CD4-positive, alpha-beta T cell treated with Interleukin-17A for 4 hours (primary cell): ENCODE data around the gene TUT1.
"Not testable (repeated sequence)": the region's sequence is repeated elsewhere in the genome, so short reads cannot be mapped to it uniquely, and the experiment has no call there.

ENCODE experiments used
- DNase-seq: peaks from one replicate; pipeline ENCODE4 v3.0.0-alpha.2; 2020; ENCODE audit warnings: mixed read lengths

The TUT1 gene

DNA sequence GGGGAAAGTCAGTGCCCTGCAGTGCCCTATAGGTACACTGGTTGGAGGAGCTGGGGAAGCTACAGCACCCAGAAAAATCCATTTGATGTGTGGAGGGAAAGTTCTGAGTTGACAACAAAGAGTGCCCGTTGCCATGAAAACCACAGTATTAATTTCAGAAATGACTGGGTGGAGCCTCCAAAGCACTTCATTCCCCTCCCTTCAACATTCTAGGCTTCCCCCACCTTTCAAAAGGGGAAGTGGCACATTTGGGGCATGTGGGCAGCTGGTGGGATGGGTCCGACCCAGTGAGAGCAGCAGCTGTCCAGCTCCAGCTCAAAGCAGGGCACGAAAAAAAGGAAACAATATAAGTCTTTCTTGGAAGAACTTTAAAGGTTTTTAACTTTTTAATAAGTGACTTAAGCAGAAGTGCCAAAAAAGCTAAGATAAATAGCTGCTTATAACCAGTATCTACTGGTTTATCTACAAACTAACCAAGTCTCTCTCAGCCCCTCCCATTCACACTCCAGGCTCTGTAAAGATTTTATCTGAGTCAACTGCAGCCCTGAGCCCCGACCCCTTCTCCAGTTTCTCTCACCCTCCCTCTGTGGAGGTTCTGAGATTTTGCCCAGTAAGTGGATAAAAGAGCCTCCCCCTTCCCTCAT lies 35.7 kb downstream of the TUT1 start:
- DNase-seq: peak; percentile 49

DNA sequence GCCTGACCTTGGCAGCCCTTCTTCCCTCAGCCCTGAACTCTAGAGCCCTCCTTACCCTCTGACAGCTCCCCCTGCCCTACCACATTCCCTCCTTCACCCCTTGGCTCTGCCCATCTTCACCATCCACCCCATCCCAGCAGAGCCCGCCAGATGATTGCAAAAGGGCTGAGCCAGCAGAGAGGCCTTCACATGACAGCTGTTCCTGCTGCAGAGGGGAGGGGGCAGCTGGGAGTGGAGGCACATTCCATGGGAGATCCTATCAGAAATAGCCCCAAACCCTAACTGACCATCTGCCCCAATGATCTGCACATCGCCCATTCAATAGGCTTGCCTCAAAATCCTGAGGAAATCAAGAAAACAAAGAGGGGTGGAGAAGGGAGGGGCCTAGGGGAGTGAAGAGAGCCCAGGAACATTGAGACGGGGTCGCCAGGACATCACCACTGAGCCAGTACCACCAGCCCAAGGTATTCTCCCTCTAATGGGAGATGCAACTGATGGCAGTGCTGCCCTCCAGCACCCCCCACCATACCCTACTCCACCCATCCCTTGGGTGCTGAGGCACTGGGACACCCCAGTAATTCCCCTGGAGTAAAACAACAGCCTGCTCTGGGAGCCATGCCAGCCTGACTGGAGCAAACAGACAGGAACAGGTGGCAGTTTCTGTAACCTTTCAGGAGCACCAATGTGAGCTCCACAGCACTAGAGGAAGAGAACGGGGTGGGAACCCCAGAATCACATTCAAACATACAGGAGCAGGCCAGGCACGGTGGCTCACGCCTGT lies 36.7 kb downstream of the TUT1 start:
- no peak for DNase-seq

DNA sequence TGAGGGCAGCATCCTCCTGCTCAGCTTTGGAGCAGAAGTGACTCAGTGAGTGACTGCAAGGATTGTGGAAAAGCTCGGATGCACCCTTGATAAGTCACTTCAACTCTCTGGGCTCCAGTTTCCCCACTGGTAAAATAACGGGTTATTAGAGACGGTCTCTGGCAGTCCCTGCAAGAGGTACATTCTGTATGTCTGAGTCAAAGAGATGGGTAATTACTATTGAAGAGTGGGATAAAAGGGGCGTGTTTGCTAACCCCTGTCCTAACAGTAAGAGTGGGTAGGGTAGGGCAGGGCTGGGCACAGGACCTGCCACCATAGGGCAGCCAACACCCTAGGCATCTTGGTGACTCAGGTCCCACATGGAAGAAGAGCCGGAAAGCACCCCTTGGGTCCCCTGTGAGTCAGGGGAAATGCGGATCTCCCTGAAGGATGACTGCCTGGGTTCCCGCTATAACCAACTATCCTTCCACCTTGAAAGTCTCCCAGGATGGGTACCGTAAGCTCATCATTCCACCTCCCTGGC lies 37.4 kb downstream of the TUT1 start:
- DNase-seq: no peak

DNA sequence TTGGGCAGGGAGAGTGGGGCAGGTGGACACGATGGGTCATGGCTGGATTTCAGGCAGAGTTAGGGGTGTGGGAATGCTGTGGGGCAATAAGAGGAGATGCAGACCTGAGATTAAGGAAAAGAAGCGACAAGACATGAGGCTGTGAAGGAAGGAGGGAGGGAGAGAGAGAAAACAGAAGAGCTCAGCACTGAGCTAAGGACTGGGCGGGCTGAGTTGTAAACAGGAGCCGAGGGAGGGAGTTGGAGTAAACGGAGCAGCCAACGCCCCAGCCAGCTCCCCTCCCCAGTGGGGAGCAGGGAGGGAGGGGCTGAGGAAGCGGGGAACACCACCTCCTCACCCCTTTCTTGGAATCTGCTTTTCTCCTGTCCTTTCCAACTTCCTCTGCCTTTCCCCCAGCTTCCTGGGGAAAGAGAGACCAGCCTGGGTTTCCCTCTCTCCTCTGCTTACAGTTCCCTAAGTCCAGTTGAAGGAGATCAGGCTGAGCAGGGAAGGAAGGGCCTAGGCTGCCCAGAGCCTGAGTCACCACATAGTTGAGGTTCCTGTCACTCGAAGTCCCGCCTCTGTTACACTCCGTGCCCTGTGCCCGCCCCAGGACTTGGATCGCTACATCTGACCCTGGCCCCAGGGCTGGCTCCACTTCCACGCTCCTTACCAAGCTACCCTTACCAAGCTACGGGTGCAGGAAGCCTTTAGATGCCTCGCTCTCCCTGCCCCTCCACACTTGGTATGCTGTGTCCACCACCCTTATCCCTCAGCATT lies 38.1 kb downstream of the TUT1 start:
- DNase-seq: peak; percentile 76

DNA sequence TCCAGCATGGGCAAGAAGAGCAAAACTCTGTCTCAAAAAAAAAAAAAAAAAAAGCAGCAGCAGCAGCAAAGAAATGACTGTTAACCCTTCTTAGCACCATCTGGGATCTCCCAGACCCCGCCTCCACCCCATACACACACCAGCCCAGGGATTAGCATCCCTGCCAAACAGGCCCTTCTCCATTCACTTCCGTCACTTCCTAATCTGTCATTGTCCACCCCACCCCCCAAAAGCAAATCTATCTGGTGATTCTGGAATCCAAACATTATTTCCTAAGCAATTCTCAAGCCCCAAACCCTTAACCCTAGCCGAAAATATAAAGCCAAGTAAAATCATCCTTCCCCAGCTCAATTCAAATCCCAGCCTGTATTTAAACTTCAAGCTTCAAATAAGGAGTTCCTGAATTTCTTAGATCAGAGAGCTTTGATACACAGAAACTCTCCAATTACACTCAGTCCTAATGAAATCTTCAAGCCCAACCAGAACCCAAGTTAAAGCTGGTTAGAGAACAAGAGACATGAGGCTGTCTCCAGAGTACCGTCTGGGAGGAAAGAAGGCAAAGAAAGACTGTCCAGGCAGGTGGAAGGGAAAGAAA lies 38.7 kb downstream of the TUT1 start:
- DNase-seq: no peak

DNA sequence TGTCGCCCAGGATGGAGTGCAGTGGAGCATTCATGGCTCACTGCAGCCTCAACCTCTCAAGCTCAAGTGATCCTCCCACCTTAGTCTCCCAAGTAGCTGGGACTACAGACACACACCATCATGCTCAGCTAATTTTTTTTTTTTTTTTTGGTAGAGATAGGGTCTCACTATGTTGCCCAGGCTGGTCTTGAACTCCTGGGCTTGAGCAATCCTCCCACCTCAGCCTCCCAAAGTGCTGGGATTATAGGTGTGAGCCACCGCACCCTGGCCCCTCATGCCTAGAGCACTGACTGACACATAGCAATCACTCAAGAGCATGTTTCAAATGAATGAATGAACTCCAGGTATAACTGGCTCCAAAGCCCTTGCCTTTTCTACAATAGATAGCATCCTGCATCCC lies 40.8 kb downstream of the TUT1 start:
- DNase-seq: not testable (repeated sequence)

DNA sequence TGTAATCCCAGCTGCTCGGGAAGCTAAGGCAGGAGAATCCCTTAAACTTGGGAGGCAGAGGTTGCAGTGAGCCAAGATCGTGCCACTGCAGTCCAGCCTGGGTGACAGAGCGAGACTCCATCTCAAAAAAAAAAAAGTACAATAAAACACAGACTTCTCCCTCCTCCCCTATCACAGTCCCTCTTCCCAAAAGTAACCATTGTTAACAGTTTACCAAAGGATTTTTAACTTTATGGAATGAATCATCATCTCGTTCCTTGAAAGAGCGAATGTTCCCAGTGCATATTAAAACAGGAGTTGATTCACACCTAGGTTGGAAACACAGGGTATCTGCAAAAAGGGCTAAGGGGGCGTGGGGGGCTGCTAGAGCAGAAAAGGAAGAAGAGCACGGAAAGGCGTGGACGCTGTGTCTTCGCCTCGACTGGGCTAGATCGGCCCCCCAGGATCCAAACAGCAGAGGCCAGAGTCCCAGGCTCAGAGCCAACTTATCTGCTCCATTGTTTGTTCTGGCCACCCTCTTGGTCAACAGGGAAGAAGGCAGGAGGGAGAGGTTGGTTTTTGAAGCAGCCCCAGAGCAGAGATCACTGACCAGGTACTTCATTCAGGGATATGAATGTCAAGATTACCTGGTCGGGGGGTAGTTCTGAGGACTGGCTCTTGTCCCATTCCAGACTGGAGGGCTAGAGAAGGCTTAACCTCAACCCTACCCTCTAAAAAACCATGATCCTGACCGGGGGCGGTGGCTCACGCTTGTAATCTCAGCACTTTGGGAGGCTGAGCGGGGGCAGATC lies 42.6 kb downstream of the TUT1 start:
- no peak for DNase-seq

DNA sequence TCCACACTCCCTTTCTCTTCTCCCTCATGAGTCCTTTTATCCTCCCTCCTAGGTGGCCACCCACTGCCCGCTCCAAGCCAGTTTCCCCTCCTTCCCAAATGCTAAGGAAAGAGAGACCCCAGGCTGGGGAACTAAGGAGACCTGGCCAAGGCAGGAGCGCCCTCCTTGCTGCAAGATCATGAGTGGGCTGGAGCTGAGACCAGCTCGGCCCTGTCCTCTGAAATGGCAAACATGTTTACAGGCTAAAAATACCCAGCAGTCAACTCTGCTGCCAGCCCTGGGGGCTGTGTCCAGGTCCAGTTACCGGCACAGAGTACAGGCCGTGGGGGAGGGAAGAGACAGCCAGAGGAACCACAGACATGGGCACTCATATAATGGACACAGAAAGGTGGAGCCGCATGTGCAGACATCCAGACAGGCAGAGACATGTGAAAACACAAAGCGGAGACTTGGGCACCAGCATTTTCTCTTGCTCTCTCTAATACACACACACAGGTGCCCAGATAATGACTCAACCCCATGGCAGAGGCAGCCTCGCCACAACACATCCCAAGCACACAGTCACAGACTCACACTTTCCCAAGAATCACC lies 43.5 kb downstream of the TUT1 start:
- DNase-seq: peak; percentile 42

DNA sequence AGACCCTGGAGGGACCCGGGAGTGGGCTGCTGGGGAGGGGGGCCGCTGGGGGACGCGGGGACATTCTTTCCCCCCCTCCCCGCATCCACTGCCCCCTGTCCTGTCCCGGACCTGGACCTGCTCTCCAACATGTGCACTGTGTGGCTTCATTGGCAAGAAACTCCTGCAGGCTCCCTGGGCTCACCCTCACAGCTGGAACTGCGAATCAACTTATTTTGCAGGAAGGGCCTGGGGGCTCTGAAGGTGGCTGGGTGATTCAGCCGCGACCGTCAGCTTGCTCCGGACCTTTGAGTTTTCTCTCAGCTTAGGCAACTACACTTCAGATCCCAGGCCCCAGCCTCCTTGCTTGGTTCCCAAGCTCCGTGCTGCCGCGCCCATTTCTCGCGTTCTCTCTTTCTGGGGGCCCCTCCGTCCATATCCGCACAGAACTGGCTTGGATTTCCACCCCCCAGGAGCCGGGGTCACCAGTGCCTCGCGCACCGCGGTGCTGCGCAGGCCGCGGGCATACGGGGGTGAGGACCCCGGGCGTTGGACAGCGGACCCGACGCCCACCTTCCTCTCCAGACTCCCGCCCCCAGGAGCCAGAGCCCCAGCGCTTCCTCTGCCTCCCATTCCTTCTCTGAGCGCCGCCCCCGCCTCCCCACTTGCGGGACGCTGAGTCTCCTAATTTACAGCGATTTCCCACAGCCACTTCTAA lies 44.2 kb downstream of the TUT1 start:
- DNase-seq: no peak

DNA sequence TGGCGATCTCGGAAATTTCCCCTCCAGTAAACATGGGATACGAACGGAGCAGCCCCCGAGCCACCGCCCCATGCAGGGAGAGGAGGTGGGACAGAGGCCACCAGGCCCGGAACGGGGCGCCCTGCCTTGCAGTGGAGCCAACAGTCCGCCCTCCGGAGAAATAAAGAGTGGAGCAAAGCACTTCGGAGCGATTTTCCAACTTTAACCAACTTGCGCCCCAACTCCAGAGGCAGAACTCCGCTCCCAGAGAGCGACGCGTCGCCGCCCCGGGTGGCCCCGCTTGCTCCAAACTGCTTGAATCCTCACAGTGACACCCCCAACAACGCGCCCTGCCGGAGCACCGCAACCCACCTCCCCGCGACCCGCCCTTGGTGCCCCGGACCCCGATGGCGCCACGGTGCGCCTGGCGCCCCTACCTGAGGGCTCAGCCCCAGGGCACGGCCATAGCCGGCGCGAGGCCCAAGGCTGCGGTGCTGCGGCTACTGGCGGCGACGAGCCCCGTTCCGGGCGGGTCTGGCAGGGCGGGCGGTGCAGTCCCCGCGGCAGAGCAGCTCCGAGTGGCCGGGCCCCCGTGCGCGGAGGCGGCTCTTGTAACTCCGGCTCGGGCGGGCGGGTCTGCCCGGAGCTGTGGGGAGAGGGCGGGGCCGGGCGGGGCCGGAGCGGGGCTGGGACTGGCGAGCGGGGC lies 44.9 kb downstream of the TUT1 start, which contains the start of gene AHNAK:
TSS of gene AHNAK (minus strand) at position 563 of the 685 bp plus-strand sequence. CDS start 10,708 bp downstream, outside the sequence.
- DNase-seq: peak; percentile 76

DNA sequence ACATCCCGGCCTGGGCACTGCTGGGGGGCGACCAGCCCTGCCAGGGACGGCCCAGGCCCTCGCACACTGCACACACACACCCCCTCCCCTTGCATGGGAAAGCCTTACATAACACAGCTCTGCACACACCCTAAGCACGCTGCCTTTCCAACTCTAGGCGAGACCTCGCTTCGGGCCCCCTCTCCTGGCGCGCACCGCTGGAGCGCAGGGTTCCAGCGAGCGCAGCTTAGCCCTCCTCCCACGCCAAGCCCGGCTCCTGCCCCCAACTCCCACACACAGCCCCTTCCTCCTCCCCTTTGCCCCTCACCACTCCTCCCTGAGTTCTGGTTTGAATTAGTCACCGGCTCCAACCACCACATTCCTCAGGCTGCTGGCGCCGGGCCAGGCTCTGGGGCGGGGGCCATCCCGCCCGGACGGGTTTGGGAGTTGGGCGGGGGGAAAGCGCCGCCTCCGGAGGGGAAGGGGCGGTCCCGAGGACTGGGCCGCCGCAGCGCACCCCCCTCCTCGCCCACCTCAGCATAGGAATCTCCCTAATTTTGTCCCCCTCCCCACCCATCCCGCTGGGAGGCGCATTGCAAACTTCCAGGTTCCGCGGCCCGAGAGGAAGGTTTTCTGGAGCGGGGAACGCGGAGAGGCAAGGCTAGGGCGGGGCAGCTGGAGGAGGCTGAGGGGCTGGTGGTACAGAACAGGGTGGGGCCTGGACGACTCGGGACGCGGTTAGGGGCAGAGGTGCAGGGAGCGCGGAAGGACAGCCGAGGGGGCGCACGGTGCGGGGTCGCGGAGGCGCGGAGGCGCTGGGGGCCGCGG lies 45.7 kb downstream of the TUT1 start:
- peak; percentile 80 for DNase-seq

DNA sequence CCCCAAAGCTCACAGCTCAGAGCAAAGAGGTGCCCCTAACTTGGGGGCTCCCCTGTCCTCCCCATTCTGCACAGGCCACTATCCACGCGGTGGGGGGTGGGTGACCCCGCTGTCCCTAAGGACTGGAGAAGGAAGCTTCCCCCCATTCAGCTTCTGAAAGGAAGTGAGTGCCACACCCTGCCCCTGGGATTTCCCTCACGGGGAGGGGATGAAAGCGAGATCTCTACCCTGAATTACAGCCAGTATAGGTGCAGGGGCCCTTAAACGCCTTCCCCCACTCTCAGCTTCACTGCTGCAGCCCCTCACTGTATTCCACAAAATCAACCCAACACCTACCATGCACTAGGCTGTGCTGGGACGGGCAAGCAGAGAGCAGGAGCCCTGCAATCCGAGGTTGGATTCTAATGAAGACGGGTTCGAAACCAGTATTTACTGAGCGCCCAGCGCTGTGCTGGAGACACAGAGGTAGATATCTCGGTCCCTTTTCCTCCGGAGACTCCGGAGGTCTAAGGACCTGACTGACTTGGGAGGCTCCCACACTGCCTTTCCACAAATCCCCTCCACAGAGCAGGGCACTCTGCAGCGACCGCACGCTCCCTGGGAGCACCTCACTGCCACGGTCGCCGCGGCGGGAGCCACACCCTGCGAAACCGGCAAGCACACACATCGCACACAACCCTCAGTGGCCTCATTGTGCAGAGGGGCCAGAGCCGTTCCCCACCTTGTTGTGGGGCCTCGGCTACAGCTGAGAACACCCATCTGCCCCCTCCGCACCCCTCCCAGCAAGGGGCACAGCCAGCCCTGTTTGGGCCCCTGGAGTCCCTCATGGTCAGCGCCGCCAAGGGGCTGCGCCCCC lies 46.5 kb downstream of the TUT1 start:
- DNase-seq: peak; percentile 47

DNA sequence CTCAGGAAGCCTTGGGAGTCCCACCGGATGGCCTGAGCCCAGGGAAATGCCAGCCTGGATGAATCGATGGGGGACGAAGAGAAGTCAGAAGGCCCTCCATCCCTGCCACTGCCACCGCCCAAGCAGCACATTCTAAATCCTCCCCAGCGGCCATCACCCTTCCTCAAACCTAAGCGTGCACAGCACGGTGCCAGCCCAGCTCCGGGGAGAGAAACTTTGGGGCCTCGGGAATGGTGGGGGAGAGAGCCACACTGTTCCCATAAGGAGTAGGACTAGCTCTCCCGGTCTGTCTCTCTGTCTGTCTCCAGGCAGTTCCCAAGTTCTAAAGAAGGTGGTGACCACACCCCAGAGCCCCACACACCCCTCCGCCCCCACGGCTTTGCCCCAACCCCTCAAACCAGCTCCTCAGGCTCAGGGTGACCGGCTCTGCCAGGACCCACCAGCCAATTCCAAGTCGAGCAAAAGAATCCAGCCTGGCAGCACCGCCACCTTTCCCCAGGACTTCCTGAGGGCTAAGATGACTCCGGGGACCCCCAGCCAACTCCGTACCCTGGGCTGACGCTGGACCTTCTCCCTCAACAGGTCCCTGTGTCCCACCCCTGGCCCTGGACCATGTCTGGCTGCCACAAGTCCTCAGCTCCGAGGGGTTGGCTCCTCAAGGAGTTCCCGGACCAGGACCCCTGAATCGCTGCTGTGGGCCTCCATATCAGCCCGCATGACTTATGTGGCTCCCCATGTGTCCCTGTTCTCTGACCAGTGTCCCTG lies 47.5 kb downstream of the TUT1 start:
- DNase-seq: no peak

DNA sequence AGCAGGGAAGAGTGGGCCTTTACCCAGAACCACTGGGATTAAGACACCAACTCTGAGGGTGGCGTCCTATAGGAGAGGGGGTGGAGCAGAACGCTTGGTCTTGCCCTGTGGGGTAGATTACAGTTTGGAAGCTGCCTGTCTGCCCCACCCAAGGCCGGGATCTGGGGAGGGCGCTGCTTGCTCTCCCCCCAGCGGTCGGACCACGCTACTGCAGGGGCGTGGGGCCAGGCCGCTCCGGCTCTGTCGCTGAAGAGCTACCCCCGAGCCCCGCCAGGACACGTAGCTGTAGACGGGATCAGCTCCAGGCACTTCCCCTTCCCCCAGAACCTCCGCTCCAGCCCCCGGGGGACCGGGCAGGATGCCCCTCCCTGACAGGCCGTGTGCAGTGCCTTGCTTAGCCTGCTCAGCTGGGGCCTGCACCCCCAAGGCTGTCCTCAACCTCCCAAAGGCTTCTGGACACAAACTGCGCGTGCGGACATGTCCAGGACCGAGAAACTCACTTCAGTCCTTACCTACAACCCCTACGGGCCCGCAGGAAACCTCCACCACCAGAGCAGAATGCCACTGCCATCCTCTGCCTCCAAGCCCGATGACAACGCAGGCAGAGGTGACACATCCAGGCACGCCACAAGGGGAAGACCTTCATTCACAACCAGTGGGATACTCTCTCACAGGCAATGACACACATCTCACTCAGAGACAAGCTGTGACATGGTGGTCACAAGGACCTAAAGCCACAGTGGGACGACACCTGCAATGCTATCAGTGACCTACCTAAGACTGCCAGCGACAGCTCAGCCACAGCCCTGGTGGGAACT lies 48.4 kb downstream of the TUT1 start:
- peak; percentile 79 for DNase-seq

DNA sequence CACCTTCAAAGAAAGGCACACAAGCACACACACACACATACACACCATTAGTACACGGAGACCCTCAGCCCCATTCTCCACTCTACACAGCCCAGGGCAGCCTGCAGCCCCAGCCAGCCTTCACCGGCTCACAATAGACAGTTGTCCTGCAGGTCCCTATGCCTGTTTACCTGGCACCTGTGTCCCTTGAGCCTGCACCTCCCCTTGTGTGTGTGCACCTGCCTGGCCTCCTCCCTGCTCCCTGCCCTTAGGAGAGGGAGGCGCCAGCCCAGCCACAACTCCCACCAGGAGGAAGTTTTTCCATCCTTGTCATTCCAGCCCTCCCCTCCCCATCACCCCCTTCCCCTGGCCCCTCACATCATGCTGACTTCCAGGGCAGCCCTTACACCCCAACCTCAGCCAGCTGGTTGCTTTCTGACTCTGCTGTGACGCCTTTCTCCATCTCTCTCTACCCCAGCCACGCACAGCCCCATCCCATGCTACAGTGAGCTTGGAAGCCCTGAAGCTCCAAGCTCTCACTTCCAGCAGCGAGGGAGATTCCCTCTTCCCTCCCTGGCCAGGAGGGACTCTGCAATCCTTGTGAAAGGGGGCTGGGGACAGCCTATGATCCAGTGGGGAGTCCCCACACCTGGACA lies 49.1 kb downstream of the TUT1 start:
- DNase-seq: no peak
